ENCODE measurements around the gene SLC17A2. TPM values are rescaled to one million over a fixed set of nuclear protein-coding genes. Genes with fewer than 3 reads are reported as not detected.
"Not testable (repeated sequence)": the region's sequence is repeated elsewhere in the genome, so short reads cannot be mapped to it uniquely, and the experiment has no call there.

Gene SLC17A2
- total RNA-seq, 4 donors from 2014 or later = not detected

- H3K27ac ChIP-seq (replicated peaks in 1 of 4) = no peak overlapping the region
- no peak overlapping the region for H3K4me3 ChIP-seq
- H3K27me3 ChIP-seq = no peaks in the 10 kb centered on the region
- 60% methylated on average over 7 of the region's 7 CpGs for WGBS
- H3K36me3 ChIP-seq = no peaks in the 10 kb centered on the region
- intact Hi-C loops (cut with DNase I) = no loop called here
- peak; percentile 17 for DNase-seq (ENCODE audit: extremely low spot score)
- no peaks in the 10 kb centered on the region for H3K4me1 ChIP-seq
- H3K9me3 ChIP-seq = no peaks in the 10 kb centered on the region
- TF ChIP-seq, protein P1, sequence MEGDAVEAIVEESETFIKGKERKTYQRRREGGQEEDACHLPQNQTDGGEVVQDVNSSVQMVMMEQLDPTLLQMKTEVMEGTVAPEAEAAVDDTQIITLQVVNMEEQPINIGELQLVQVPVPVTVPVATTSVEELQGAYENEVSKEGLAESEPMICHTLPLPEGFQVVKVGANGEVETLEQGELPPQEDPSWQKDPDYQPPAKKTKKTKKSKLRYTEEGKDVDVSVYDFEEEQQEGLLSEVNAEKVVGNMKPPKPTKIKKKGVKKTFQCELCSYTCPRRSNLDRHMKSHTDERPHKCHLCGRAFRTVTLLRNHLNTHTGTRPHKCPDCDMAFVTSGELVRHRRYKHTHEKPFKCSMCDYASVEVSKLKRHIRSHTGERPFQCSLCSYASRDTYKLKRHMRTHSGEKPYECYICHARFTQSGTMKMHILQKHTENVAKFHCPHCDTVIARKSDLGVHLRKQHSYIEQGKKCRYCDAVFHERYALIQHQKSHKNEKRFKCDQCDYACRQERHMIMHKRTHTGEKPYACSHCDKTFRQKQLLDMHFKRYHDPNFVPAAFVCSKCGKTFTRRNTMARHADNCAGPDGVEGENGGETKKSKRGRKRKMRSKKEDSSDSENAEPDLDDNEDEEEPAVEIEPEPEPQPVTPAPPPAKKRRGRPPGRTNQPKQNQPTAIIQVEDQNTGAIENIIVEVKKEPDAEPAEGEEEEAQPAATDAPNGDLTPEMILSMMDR (IDR thresholded peaks at IDR 0.05) = no peak
- TF ChIP-seq POLR2A (IDR thresholded peaks at IDR 0.05; ENCODE audit: low read depth) (no peak), EP300 (IDR thresholded peaks at IDR 0.05) (no peak), POLR2AphosphoS5 (IDR thresholded peaks at IDR 0.05) (no peak)
Observed at GRCh38 chr6:25951296-25952032, 21.0 kb upstream of the SLC17A2 start.

GRCh38 chr6:25950297-25950696, 19.8 kb upstream of the SLC17A2 start:
- intact Hi-C loops (cut with DNase I) = no loop called here
- TF ChIP-seq POLR2AphosphoS5 (IDR thresholded peaks at IDR 0.05) = no peak
- no peak for TF ChIP-seq POLR2A (IDR thresholded peaks at IDR 0.05; ENCODE audit: low read depth)
- no peak for TF ChIP-seq EP300 (IDR thresholded peaks at IDR 0.05)
- TF ChIP-seq, protein P1 (IDR thresholded peaks at IDR 0.05) = no peak
- 69% methylated on average over 4 of the region's 4 CpGs for WGBS

GRCh38 chr6:25949695-25950094, 19.2 kb upstream of the SLC17A2 start:
- no peaks in the 10 kb centered on the region for H3K27me3 ChIP-seq
- no peaks in the 10 kb centered on the region for H3K4me1 ChIP-seq
- no peak overlapping the region for H3K4me3 ChIP-seq
- H3K9me3 ChIP-seq = no peaks in the 10 kb centered on the region
- TF ChIP-seq, protein P1 (IDR thresholded peaks at IDR 0.05) = no peak
- TF ChIP-seq POLR2A (IDR thresholded peaks at IDR 0.05; ENCODE audit: low read depth) (no peak), EP300 (IDR thresholded peaks at IDR 0.05) (no peak), POLR2AphosphoS5 (IDR thresholded peaks at IDR 0.05) (no peak)
- no peak for DNase-seq (ENCODE audit: extremely low spot score)
- intact Hi-C loops (cut with DNase I) = no loop called here
- no peak overlapping the region for H3K27ac ChIP-seq (replicated peaks in 1 of 4)
- H3K36me3 ChIP-seq = no peaks in the 10 kb centered on the region
- 89% methylated on average over 1 of the region's 1 CpG for WGBS

More at GRCh38 chr6:25950297-25950696, 19.8 kb upstream of the SLC17A2 start:
- H3K9me3 ChIP-seq = no peaks in the 10 kb centered on the region
- no peaks in the 10 kb centered on the region for H3K27me3 ChIP-seq
- H3K4me3 ChIP-seq = no peak overlapping the region
- no peak overlapping the region for H3K27ac ChIP-seq (replicated peaks in 1 of 4)
- no peaks in the 10 kb centered on the region for H3K36me3 ChIP-seq
- DNase-seq (ENCODE audit: extremely low spot score) = no peak
- no peaks in the 10 kb centered on the region for H3K4me1 ChIP-seq

- H3K4me1 ChIP-seq; H3K27me3 ChIP-seq; intact Hi-C loops (cut with DNase I); DNase-seq (ENCODE audit: extremely low spot score); H3K9me3 ChIP-seq; H3K36me3 ChIP-seq; H3K4me3 ChIP-seq; H3K27ac ChIP-seq (replicated peaks in 1 of 4): not testable (repeated sequence)
- 96% methylated on average over 3 of the region's 3 CpGs for WGBS
Observed at GRCh38 chr6:25947492-25947891, 17.0 kb upstream of the SLC17A2 start.

DNA sequence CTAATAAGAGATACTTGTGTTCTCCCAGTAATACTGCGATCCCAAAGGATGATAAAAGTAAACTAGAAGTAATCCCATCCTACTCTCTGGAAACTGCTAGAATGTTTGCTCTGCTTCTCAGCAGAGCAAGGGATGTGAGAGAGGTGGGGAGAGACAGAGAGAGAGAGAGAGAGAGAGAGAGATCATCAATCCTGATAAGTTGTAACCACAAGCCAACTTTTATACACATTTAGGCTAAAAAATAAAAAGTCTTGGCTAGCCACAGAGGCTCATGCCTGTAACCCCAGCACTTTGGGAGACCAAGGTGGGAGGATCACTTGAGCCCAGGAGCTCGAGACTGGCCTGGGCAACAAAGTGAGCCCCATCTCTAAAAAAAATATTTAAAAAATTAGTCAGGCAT, 16.1 kb upstream of the SLC17A2 start:
- Histone ChIP-seq H3K9me3 (no peaks in the 10 kb centered on the region), H3K27me3 (no peaks in the 10 kb centered on the region), H3K4me3 (no peak overlapping the region), H3K27ac (replicated peaks in 1 of 4) (no peak overlapping the region), H3K4me1 (no peaks in the 10 kb centered on the region), H3K36me3 (no peaks in the 10 kb centered on the region)
- intact Hi-C loops (cut with DNase I) = no loop called here
- WGBS = 96% methylated on average over 2 of the region's 2 CpGs
- DNase-seq (ENCODE audit: extremely low spot score) = peak; percentile 10
- TF ChIP-seq, protein P1 (IDR thresholded peaks at IDR 0.05) = no peak
- TF ChIP-seq POLR2A (IDR thresholded peaks at IDR 0.05; ENCODE audit: low read depth) (no peak), POLR2AphosphoS5 (IDR thresholded peaks at IDR 0.05) (no peak), EP300 (IDR thresholded peaks at IDR 0.05) (no peak)

GRCh38 chr6:25945738-25946137, 15.2 kb upstream of the SLC17A2 start:
- not testable (repeated sequence) for H3K27me3 ChIP-seq, H3K9me3 ChIP-seq

More at GRCh38 chr6:25945738-25946137, 15.2 kb upstream of the SLC17A2 start:
- H3K4me3 ChIP-seq; H3K4me1 ChIP-seq; H3K36me3 ChIP-seq; intact Hi-C loops (cut with DNase I); H3K27ac ChIP-seq (replicated peaks in 1 of 4): not testable (repeated sequence)
- 86% methylated on average over 3 of the region's 3 CpGs for WGBS
- DNase-seq (ENCODE audit: extremely low spot score) = peak; percentile 3

All from esophagus muscularis mucosa (tissue), 4 donors.